ENCODE results near the gene CLDN6. TPM values are rescaled to one million over a fixed set of nuclear protein-coding genes. Genes with fewer than 3 reads are reported as not detected.

The CLDN6 gene
- total and polyA plus RNA-seq, 7 donors, result 0.05 to 5.5 (median 0.45) TPM; not detected in 4

DNA sequence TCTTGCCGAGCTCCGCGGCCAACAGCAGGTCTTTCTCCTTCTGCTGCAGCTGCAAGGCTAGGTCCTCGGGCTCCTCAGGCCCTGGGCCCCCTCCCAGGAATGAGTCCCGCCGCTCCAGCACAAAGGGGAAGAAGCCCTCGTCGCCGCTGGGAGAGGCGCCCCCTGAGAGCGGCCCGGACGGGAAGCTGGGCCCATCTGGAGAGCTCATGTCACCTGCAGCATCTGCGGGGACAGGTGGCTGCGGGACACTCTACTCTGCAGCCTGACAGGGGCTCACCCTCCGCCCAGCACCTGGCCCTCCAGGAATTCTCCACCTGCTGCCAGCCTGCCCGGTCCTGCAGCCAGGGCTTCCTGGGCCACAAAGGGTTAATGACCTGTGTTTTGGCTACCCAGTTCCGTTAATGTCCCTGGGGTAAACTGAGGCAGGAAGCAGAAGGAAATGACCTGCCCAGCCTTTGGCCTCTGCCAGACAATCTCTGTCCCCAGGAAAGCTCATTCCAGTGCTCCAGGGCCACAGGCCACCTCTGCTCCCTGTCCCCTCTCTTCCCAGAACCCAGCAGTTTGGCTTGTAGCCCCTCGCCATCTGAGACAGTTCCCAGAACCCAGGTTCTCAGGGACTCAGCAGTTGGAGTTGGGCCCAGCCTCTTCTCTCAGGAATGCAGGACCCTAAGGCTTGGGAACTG is 17.4 kb upstream of the CLDN6 start:
- H3K9me3 ChIP-seq, result no peaks in the 10 kb centered on the region
- intact Hi-C loops (cut with DNase I), result no loop called here
- WGBS, 3 donors, result 32 to 37% (median 33%) methylated on average over 16 to 19 of the region's 19 CpGs
- no peak overlapping the region for H3K27ac ChIP-seq
- DNase-seq, result no peak
- TF ChIP-seq, protein P1, sequence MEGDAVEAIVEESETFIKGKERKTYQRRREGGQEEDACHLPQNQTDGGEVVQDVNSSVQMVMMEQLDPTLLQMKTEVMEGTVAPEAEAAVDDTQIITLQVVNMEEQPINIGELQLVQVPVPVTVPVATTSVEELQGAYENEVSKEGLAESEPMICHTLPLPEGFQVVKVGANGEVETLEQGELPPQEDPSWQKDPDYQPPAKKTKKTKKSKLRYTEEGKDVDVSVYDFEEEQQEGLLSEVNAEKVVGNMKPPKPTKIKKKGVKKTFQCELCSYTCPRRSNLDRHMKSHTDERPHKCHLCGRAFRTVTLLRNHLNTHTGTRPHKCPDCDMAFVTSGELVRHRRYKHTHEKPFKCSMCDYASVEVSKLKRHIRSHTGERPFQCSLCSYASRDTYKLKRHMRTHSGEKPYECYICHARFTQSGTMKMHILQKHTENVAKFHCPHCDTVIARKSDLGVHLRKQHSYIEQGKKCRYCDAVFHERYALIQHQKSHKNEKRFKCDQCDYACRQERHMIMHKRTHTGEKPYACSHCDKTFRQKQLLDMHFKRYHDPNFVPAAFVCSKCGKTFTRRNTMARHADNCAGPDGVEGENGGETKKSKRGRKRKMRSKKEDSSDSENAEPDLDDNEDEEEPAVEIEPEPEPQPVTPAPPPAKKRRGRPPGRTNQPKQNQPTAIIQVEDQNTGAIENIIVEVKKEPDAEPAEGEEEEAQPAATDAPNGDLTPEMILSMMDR (IDR thresholded peaks at IDR 0.05), result no peak
- no peak overlapping the region for H3K4me3 ChIP-seq
- peaks cover 0 to 87% (median 31%) of the 10 kb centered on the region in 3 donors for H3K27me3 ChIP-seq (ENCODE audit: insufficient read depth in 3 of 3, low read length in 2 of 3)
- no peaks in the 10 kb centered on the region for H3K36me3 ChIP-seq (ENCODE audit: insufficient read depth in 1 of 2, low read depth in 1 of 2)
- no peak for ATAC-seq
- no peaks in the 10 kb centered on the region for H3K4me1 ChIP-seq

- intact Hi-C loops (cut with DNase I), result no loop called here
- Histone ChIP-seq H3K36me3 (ENCODE audit: insufficient read depth in 1 of 2, low read depth in 1 of 2) (no peaks in the 10 kb centered on the region), H3K4me3 (no peak overlapping the region), H3K27me3 (ENCODE audit: insufficient read depth in 3 of 3, low read length in 2 of 3) (peaks cover 0 to 83% (median 32%) of the 10 kb centered on the region in 3 donors), H3K4me1 (peaks cover 8% of the 10 kb centered on the region), H3K9me3 (no peaks in the 10 kb centered on the region), H3K27ac (no peak overlapping the region)
- whole genome bisulfite sequencing, 3 donors, result 33 to 45% (median 36%) methylated on average over 7 of the region's 7 CpGs
- TF ChIP-seq, protein P1 (IDR thresholded peaks at IDR 0.05), result no peak
- no peak for DNase-seq
- ATAC-seq, result no peak
Observed at GRCh38 chr16:3032624-3033023, 14.6 kb upstream of the CLDN6 start.

- Histone ChIP-seq H3K27me3 (ENCODE audit: insufficient read depth in 3 of 3, low read length in 2 of 3) (peaks cover 0 to 61% (median 20%) of the 10 kb centered on the region in 3 donors), H3K36me3 (ENCODE audit: insufficient read depth in 1 of 2, low read depth in 1 of 2) (peaks cover 0 to 21% of the 10 kb centered on the region in 2 donors), H3K4me3 (no peak overlapping the region), H3K9me3 (no peaks in the 10 kb centered on the region), H3K27ac (no peak overlapping the region), H3K4me1 (peaks cover 8% of the 10 kb centered on the region)
- intact Hi-C loops (cut with DNase I), result no loop called here
- TF ChIP-seq, protein P1 (IDR thresholded peaks at IDR 0.05), result no peak
- ATAC-seq (no peak), DNase-seq (no peak)
- WGBS, 3 donors, result 71 to 74% (median 74%) methylated on average over 31 to 33 of the region's 33 CpGs
Observed at GRCh38 chr16:3030222-3031212, 12.5 kb upstream of the CLDN6 start.

DNA sequence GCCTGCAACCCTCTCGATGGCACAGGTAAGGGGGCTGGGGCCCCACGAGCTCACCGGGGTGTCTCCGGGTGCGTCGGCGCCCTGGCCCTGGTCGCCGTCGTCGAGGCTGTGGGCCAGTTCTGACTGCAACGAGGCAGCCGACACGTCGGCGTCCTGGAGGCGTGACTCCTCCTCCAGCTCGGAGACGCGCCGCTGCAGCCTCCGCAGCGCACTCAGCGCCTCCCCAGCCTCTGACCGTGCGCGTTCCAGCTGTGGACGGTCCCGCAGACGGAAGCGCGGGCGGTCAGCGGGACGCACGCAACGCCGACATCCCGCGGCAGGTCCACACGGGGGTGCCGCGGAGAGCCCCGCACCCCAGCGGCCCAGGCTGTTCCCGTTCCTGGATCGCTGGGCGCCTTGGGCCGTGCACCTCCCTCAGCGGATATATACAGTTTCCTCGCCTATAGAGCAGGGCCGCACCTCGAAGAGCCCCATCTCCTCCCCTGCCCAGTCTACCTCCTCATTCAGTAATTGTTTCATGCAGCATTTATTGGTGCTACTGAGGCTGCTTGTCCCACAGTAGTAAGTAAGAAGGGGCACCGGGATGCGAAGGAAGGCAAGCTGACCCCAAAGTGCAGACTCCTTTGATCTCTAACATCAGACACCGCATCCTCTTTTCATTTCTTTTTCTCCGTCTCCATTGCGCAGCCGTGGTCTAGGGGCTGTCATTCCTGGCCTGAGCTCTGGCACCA is 11.7 kb upstream of the CLDN6 start:
- intact Hi-C loops (cut with DNase I), result no loop called here
- H3K4me3 ChIP-seq, result no peak overlapping the region
- H3K9me3 ChIP-seq, result no peaks in the 10 kb centered on the region
- 8 to 14% (median 13%) methylated on average over 30 to 59 of the region's 59 CpGs for WGBS, 3 donors
- H3K27me3 ChIP-seq (ENCODE audit: insufficient read depth in 3 of 3, low read length in 2 of 3), result peaks cover 0 to 53% (median 18%) of the 10 kb centered on the region in 3 donors
- peaks cover 0 to 25% of the 10 kb centered on the region in 2 donors for H3K36me3 ChIP-seq (ENCODE audit: insufficient read depth in 1 of 2, low read depth in 1 of 2)
- DNase-seq, result no peak
- no peak for ATAC-seq
- H3K27ac ChIP-seq, result no peak overlapping the region
- peaks cover 16% of the 10 kb centered on the region for H3K4me1 ChIP-seq
- TF ChIP-seq, protein P1 (IDR thresholded peaks at IDR 0.05), result no peak

All from psoas muscle (tissue), 8 donors.